Upper lobe of left lung (tissue), 6 donors: Measurements from ENCODE around the gene ZNF212. TPM values are rescaled to one million over a fixed set of nuclear protein-coding genes. Genes with fewer than 3 reads are reported as not detected.

Experiments used
- ATAC-seq, 2 donors: fragments of 200-7000 bp; cut with Tn5 transposase; one replicate each; pipeline ENCODE4 v1.9.1; 2022; ENCODE audit warnings: mild to moderate bottlenecking in 2 of 2, moderate library complexity in 2 of 2; ENCODE audit not compliant: low FRiP score in 2 of 2
- DNase-seq, 2 donors: peaks; one replicate each; pipeline ENCODE4 v3.0.0-alpha.2; 2019 to 2020
- H3K27ac ChIP-seq, 4 donors: fragments of 200-600 bp; sonication (generic); one replicate each; pipeline ENCODE4 v1.5.1; 2016 to 2019
- H3K27me3 ChIP-seq, 4 donors: fragments of 200-600 bp; sonication (generic); one replicate each; pipeline ENCODE4 v1.5.1; 2017 to 2019
- H3K36me3 ChIP-seq, 4 donors: fragments of 200-600 bp; sonication (generic); one replicate each; pipeline ENCODE4 v1.5.1; 2016 to 2019
- H3K4me1 ChIP-seq, 4 donors: fragments of 200-600 bp; sonication (generic); one replicate each; pipeline ENCODE4 v1.5.1; 2018 to 2019
- H3K4me3 ChIP-seq, 4 donors: fragments of 200-600 bp; sonication (generic); one replicate each; pipeline ENCODE4 v1.5.1; 2017 to 2019; ENCODE audit warnings: mild to moderate bottlenecking in 2 of 4, moderate library complexity in 1 of 4
- H3K9me3 ChIP-seq, 4 donors: fragments of 200-600 bp; sonication (generic); one replicate each; pipeline ENCODE4 v1.5.1; 2018 to 2019
- CTCF ChIP-seq, 6 experiments: fragments of 450-650 bp in 4 of 6; fragments of 200-600 bp in 2 of 6; sonication (generic) in 2 of 6; IDR thresholded peaks; one replicate each; pipeline ENCODE4 v1.5.1; 2016 to 2019; ENCODE audit warnings: antibody characterized with exemption in 6 of 6
- EP300 ChIP-seq, 4 donors: sonication (generic); formaldehyde crosslinking; IDR thresholded peaks; one replicate each; pipeline ENCODE4 v1.5.1; 2017; ENCODE audit warnings: antibody characterized with exemption in 4 of 4, control low read depth in 2 of 4
- POLR2A ChIP-seq, 4 donors: fragments of 450-650 bp; IDR thresholded peaks; one replicate each; pipeline ENCODE4 v1.5.1; 2016 to 2017; ENCODE audit warnings: antibody characterized with exemption in 4 of 4, mild to moderate bottlenecking in 2 of 4
- POLR2AphosphoS5 ChIP-seq, 2 donors: sonication (generic); formaldehyde crosslinking; IDR thresholded peaks; one replicate each; pipeline ENCODE4 v1.5.1; 2017; ENCODE audit warnings: antibody characterized with exemption in 2 of 2
- WGBS, 2 donors: methylation state at CpG; one replicate each; pipeline ENCODE4 v1.1.5; 2017 to 2018; 5-methylcytosine and 5-hydroxymethylcytosine counted together
- total RNA-seq, 6 donors: library from RNA; depleted of rRNA in 4 of 6; stranded (reverse); fragments of >200 nt in 4 of 6; gene quantifications; one replicate each; pipeline versions ENCODE4 v1.1.0 to v1.2.1, GENCODE V29; 2016 to 2021
- donor health status: DM: no; HTN: no; CAD: no; lungs with moderate emphysema.
- donor health status: DM: no; HTN: yes; CAD: no; lungs with severe emphysema.

ZNF212 gene
- total RNA-seq, 6 donors from 2014 or later = 10.3 to 33.5 (median 10.9) TPM

- Histone ChIP-seq H3K9me3 (no peaks in the 10 kb centered on the region), H3K27me3 (no peaks in the 10 kb centered on the region), H3K36me3 (peaks cover 0 to 23% (median 11%) of the 10 kb centered on the region in 4 donors), H3K27ac (no peak overlapping the region), H3K4me3 (no peak overlapping the region), H3K4me1 (no peaks in the 10 kb centered on the region)
- ATAC-seq (no peak), DNase-seq (no peak)
- TF ChIP-seq EP300 (IDR thresholded peaks at IDR 0.05) = no peak
- TF ChIP-seq POLR2AphosphoS5 (IDR thresholded peaks at IDR 0.05) = no peak
- no peak for TF ChIP-seq CTCF (IDR thresholded peaks at IDR 0.05)
- no peak for TF ChIP-seq POLR2A (IDR thresholded peaks at IDR 0.05)
- 90 to 91% methylated on average over 16 of the region's 16 CpGs for WGBS, 2 donors
Observed at GRCh38 chr7:149291781-149292461, 52.5 kb downstream of the ZNF212 start.

- H3K27ac ChIP-seq = no peak overlapping the region
- 75 to 91% methylated on average over 8 to 9 of the region's 9 CpGs for WGBS, 2 donors
- no peak overlapping the region for H3K4me3 ChIP-seq
- TF ChIP-seq CTCF (IDR thresholded peaks at IDR 0.05) (no peak), EP300 (IDR thresholded peaks at IDR 0.05) (no peak), POLR2A (IDR thresholded peaks at IDR 0.05) (no peak), POLR2AphosphoS5 (IDR thresholded peaks at IDR 0.05) (no peak)
- H3K36me3 ChIP-seq = peaks cover 0 to 23% (median 11%) of the 10 kb centered on the region in 4 donors
- no peaks in the 10 kb centered on the region for H3K9me3 ChIP-seq
- H3K4me1 ChIP-seq = no peaks in the 10 kb centered on the region
- H3K27me3 ChIP-seq = no peaks in the 10 kb centered on the region
- ATAC-seq (no peak), DNase-seq (no peak)
Observed at GRCh38 chr7:149292462-149292823, 53.0 kb downstream of the ZNF212 start.

DNA sequence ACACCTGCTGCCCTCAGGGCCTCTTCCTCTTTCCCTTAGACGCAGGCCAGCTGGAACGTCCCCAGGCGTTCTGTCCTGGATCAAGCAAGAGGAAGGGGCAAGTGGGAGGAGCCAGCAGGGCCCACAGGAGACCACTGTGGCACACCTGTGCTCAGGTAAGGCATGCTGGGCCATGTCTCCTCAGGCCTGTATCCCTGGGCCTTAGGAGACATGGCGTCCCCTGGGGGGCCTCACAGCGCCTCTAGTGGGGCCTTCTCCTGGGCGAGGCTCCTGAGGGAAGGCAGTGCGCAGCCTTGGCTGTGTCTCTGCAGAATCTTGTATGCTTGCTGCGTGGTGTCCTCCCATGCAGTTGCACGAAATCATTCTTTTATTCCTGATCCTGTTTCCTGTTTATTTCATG, 53.9 kb downstream of the ZNF212 start:
- Histone ChIP-seq H3K36me3 (peaks cover 0 to 23% (median 11%) of the 10 kb centered on the region in 4 donors), H3K4me3 (no peak overlapping the region), H3K9me3 (no peaks in the 10 kb centered on the region), H3K27ac (no peak overlapping the region), H3K4me1 (no peaks in the 10 kb centered on the region), H3K27me3 (no peaks in the 10 kb centered on the region)
- no peak for ATAC-seq
- 86 to 93% methylated on average over 5 to 9 of the region's 9 CpGs for WGBS, 2 donors
- peak in 1 of 2 donors; percentile 33 for DNase-seq
- TF ChIP-seq POLR2AphosphoS5 (IDR thresholded peaks at IDR 0.05) (no peak), POLR2A (IDR thresholded peaks at IDR 0.05) (no peak), CTCF (IDR thresholded peaks at IDR 0.05) (no peak), EP300 (IDR thresholded peaks at IDR 0.05) (no peak)

GRCh38 chr7:149293946-149294633, 54.6 kb downstream of the ZNF212 start:
- 90 to 95% methylated on average over 12 to 15 of the region's 15 CpGs for WGBS, 2 donors
- H3K9me3 ChIP-seq = no peaks in the 10 kb centered on the region
- DNase-seq = no peak
- H3K36me3 ChIP-seq = peaks cover 0 to 23% (median 11%) of the 10 kb centered on the region in 4 donors
- no peaks in the 10 kb centered on the region for H3K27me3 ChIP-seq
- TF ChIP-seq CTCF (IDR thresholded peaks at IDR 0.05) = no peak
- TF ChIP-seq POLR2AphosphoS5 (IDR thresholded peaks at IDR 0.05) = no peak
- TF ChIP-seq POLR2A (IDR thresholded peaks at IDR 0.05) = no peak
- no peak for TF ChIP-seq EP300 (IDR thresholded peaks at IDR 0.05)
- no peak overlapping the region for H3K4me3 ChIP-seq
- no peaks in the 10 kb centered on the region for H3K4me1 ChIP-seq
- H3K27ac ChIP-seq = no peak overlapping the region
- no peak for ATAC-seq
